Lower leg skin (tissue), 4 donors: ENCODE data around the gene KLK13. TPM values are rescaled to one million over a fixed set of nuclear protein-coding genes. Genes with fewer than 3 reads are reported as not detected.

ENCODE experiments used
- DNase-seq, 2 donors: peaks; one replicate each; pipeline ENCODE4 v3.0.0-alpha.2; 2019; ENCODE audit warnings: low spot score in 2 of 2
- H3K4me3 ChIP-seq: fragments of 200-600 bp; sonication (generic); 2 replicates; pipeline ENCODE4 v1.5.1; 2017; ENCODE audit warnings: mild to moderate bottlenecking, low read depth; ENCODE audit not compliant: poor library complexity, severe bottlenecking
- CTCF ChIP-seq, 3 donors: fragments of 450-650 bp; IDR thresholded peaks; one replicate each; pipeline ENCODE4 v1.5.1; 2016; ENCODE audit warnings: antibody characterized with exemption in 3 of 3, mild to moderate bottlenecking in 3 of 3, moderate library complexity in 2 of 3
- POLR2A ChIP-seq, 2 donors: fragments of 450-650 bp; IDR thresholded peaks; one replicate each; pipeline ENCODE4 v1.6.1; 2016 to 2017; ENCODE audit warnings: antibody characterized with exemption in 2 of 2, mild to moderate bottlenecking in 1 of 2, moderate library complexity in 1 of 2
- WGBS, 2 donors: methylation state at CpG; one replicate each; pipeline ENCODE4 v1.1.5; 2018; 5-methylcytosine and 5-hydroxymethylcytosine counted together
- intact Hi-C: fragments of 100-400 bp; cut with DNase I; formaldehyde crosslinking; loops from one replicate; pipeline ENCODE4 v1.15.0; 2023; ENCODE audit warnings: low total_unique reads
- total RNA-seq, 4 donors: library from RNA; depleted of rRNA; stranded (reverse); fragments of >200 nt; gene quantifications; one replicate each; pipeline ENCODE4 v1.1.0, GENCODE V29; 2016

Gene KLK13
- total RNA-seq, 4 donors from 2014 or later: 8.6 to 39.1 (median 9.5) TPM

- intact Hi-C loops: no loop called here
- no peak overlapping the region for H3K4me3 ChIP-seq
- no peak for DNase-seq
- TF ChIP-seq POLR2A (IDR thresholded peaks at IDR 0.05) (no peak), CTCF (IDR thresholded peaks at IDR 0.05) (no peak)
- 62 to 65% methylated on average over 17 to 19 of the region's 19 CpGs for WGBS, 2 donors
Observed at GRCh38 chr19:51009061-51009891, 55.6 kb downstream of the KLK13 start.

DNA sequence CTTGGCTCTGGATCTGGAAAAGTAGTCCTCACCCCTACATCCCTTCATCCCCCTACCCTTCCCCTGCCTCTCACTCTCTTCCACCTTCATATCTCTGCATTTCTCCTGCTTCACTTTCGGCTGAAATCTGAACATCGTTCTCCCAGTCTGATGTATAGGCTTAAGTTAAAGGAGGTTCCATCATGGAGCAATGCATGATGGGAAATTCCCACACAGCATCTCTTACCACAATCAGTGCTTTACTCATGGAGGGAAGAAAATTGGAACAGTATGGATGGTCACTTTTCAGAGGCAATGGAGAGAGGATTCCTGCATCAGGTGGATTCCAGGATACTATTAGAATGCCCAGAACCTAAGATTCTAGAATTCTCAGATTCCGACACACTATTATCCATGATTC lies 57.4 kb downstream of the KLK13 start:
- no peak for DNase-seq
- 80 to 86% methylated on average over 3 of the region's 3 CpGs for WGBS, 2 donors
- no peak overlapping the region for H3K4me3 ChIP-seq
- no peak for TF ChIP-seq CTCF (IDR thresholded peaks at IDR 0.05)
- TF ChIP-seq POLR2A (IDR thresholded peaks at IDR 0.05): no peak
- intact Hi-C loops: no loop called here

DNA sequence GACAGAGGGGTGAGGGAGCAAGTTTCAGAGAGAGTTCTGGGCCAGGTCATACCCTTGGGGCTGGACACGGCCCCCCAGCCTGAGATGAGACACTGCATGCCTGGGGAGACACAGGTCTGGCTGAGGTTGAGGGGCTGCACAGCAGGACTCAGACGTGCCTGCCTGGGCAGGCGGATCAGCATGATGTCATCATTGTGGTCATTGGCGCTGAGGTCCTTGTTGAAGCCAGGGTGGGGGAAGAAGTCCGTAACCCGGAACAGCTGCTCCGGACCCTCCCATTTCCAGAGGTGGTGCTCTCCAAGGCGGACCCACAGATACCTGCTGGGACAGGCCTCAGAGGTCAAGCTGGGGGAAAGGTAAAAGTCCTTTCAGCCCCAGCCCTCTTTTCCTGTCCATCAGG lies 58.5 kb downstream of the KLK13 start:
- intact Hi-C loops: no loop called here
- no peak overlapping the region for H3K4me3 ChIP-seq
- 45 to 65% methylated on average over 8 of the region's 8 CpGs for WGBS, 2 donors
- TF ChIP-seq POLR2A (IDR thresholded peaks at IDR 0.05): no peak
- TF ChIP-seq CTCF (IDR thresholded peaks at IDR 0.05): no peak
- no peak for DNase-seq

Other genes starting within 250 kb of the KLK13 start
- 10 to 100 TPM; 35.9 to 49.9 (median 46.6) TPM for gene KLK1, start 241.3 kb downstream of the KLK13 start, total RNA-seq
- not detected for gene KLK15, start 231.5 kb downstream of the KLK13 start, total RNA-seq
- 100 to 1,000 TPM in 1 of 4 donors, 10 to 100 TPM in 1, 1 to 10 TPM in 1, under 1 TPM in 1; 0.13 to 119 (median 10.4) TPM for gene KLK3, start 210.2 kb downstream of the KLK13 start, total RNA-seq
- gene KLK2, start 191.7 kb downstream of the KLK13 start, total RNA-seq: 10 to 100 TPM in 1 of 4 donors, 1 to 10 TPM in 1, not detected in 2; 5.3 to 31.2 TPM
- under 1 TPM; 0.47 to 0.84 (median 0.74) TPM for gene KLK4, start 153.7 kb downstream of the KLK13 start, total RNA-seq
- 100 to 1,000 TPM; 179 to 310 (median 271) TPM for gene KLK5, start 112.1 kb downstream of the KLK13 start, total RNA-seq
- 1 to 10 TPM in 3 of 4 donors, under 1 TPM in 1; 0.27 to 9.5 (median 5.1) TPM for gene KLK6, start 95.5 kb downstream of the KLK13 start, total RNA-seq
- 100 to 1,000 TPM; 206 to 251 (median 224) TPM for gene KLK7, start 81.2 kb downstream of the KLK13 start, total RNA-seq
- 100 to 1,000 TPM in 3 of 4 donors, 10 to 100 TPM in 1; 67.1 to 117 (median 106) TPM for gene KLK8, start 63.5 kb downstream of the KLK13 start, total RNA-seq
- gene KLK10, start 45.4 kb downstream of the KLK13 start, total RNA-seq: 10 to 100 TPM; 30.0 to 94.1 (median 57.2) TPM
- 100 to 1,000 TPM; 219 to 420 (median 258) TPM for gene KLK11, start 38.5 kb downstream of the KLK13 start, total RNA-seq
- gene KLK12, start 30.1 kb downstream of the KLK13 start, total RNA-seq: 1 to 10 TPM in 1 of 4 donors, under 1 TPM in 1, not detected in 2; 0.96 to 2.1 TPM
- 10 to 100 TPM in 3 of 4 donors, 1 to 10 TPM in 1; 8.3 to 18.3 (median 12.2) TPM for gene KLK14, start 17.8 kb upstream of the KLK13 start, total RNA-seq
- 10 to 100 TPM; 11.3 to 18.1 (median 16.7) TPM for gene CTU1, start 43.3 kb upstream of the KLK13 start, total RNA-seq
- gene SIGLEC9, start 59.8 kb upstream of the KLK13 start, total RNA-seq: 1 to 10 TPM in 2 of 4 donors, under 1 TPM in 2; 0.15 to 2.7 (median 1.2) TPM
- gene SIGLEC7, start 77.2 kb upstream of the KLK13 start, total RNA-seq: not detected
- 1 to 10 TPM; 1.4 to 2.5 (median 2.1) TPM for gene CD33, start 160.0 kb upstream of the KLK13 start, total RNA-seq
- not detected for gene SIGLECL1, start 186.0 kb upstream of the KLK13 start, total RNA-seq
- gene IGLON5, start 246.6 kb upstream of the KLK13 start, total RNA-seq: under 1 TPM in 1 of 4 donors, not detected in 3; 0.27 TPM